HT1080 (cell line): ENCODE results near the gene ZNF670. TPM values are rescaled to one million over a fixed set of nuclear protein-coding genes. Genes with fewer than 3 reads are reported as not detected.
"Not testable (repeated sequence)": the region's sequence is repeated elsewhere in the genome, so short reads cannot be mapped to it uniquely, and the experiment has no call there.

Experiments
- DNase-seq: peaks from one replicate; pipeline ENCODE4 v3.0.0-alpha.2; 2015; ENCODE audit warnings: low read depth
- polyA plus RNA-seq, 2 experiments: library from polyadenylated mRNA; depleted of rRNA; stranded (reverse); fragments of >200 nt; gene quantifications; 2 replicates each; pipeline ENCODE4 v1.2.3, GENCODE V29; 2015
- total RNA-seq: library from RNA; depleted of rRNA; stranded (reverse); fragments of >200 nt; shearing (Covaris generic); gene quantifications from 2 replicates; pipeline ENCODE4 v1.2.3, GENCODE V29; 2014; rRNA removed

ZNF670 gene
- total RNA-seq = 3.3 and 3.6 TPM in 2 replicates
- polyA plus RNA-seq (2015; cell fraction: cytosol; rRNA removed) = 2.2 and 2.4 TPM in 2 replicates
- 2.0 and 2.2 TPM in 2 replicates for polyA plus RNA-seq (2015; cell fraction: nucleus; rRNA removed)

DNA sequence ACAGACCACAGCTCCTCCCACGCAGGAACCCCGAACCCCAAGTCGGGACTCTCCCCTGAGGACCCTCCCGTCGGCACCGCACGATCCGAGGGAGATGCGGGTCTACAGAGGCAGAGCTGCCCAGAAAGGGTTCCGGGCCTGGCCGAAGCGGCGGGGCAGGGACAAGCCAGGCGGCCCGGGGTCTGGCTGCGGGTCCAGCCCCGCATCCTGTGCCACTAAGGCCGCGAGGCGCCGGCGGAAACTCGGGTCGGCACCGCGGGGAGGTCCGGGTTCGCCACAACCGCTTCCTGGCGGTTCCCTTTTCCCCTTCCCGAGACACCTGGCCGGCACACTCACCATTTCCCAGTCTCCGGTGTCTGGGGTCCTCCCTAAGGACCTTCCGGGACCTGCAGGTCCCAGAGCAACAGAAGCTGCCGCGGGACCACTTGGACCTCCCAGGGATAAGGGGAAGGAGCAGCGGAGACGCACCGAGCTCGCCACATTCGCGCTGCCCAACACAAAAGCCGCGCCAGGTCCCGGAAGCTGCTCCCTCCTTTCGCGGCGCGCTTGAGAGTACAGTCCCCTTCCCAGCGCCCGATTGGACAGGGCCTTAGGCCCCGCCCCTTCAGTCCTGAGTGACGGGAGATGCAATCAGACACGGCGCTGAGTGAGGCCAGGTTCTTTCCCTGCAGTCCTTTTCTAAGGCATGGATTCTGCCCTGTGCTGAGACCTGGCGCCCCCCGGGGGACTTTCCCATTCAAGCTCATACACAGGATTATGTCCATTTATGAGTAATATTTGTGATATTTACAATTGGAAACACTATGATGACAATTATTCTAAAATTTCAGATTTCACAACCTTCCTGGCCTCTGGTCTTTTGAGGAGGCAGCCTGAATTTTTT lies at the start of gene ZNF670:
ZNF670 (minus strand) TSS at position 554 of the 883 bp plus-strand sequence; CDS start at position 339, 215 bp downstream.
- peak; percentile 89 for DNase-seq

DNA sequence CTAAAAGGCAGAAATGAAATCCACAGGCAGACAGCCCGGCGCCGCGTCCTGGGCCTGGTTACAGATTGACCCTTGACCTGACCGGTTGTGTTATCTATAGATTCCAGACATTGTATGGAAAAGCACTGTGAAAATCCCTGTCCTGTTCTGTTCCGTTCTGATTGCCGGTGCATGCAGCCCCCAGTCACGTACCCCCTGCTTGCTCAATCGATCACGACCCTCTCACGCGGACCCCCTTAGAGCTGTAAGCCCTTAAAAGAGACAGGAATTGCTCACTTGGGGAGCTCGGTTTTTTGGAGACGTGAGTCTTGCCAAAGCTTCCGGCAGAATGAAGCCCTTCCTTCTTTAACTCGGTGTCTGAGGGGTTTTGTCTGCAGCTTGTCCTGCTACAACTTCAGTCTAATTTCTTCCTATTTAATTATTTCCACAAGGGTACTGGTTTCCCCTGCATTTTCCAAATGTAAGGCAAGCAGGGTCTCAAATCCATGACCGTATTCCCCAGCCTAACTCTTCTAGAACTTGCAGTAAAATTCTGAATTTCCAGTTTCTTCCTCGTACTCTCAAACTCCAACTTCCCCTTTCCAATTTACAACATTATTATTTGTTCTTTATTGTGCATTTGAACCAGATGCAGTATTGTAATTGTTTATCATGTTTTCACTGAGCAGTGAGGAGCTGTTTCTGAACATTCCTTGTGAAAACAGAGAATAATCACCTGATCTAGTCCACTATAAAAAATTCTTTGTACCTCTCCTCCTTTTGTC lies 49.1 kb upstream of the ZNF670 start:
- DNase-seq = not testable (repeated sequence)

DNA sequence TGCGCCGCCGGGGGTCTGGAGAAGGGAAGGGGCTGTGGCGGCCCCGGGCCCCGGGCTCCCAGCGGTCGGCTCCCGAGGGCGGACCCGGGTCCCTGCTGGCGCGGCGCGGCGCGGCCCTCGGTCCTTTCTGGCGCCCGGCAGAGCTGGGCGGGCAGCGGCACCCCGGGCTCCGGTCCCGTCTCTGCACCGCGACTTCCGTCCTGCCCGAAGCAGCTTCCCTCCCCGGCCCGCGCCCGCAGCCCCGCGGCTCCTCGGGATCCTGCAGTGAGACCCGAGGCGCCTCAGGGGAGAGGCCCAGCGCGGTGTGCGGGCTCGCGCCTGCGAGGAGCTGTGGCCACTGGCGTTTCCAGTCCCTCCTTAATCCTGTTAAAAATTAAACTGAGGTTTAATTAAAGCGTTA lies 48.0 kb upstream of the ZNF670 start:
- DNase-seq = not testable (repeated sequence)

DNA sequence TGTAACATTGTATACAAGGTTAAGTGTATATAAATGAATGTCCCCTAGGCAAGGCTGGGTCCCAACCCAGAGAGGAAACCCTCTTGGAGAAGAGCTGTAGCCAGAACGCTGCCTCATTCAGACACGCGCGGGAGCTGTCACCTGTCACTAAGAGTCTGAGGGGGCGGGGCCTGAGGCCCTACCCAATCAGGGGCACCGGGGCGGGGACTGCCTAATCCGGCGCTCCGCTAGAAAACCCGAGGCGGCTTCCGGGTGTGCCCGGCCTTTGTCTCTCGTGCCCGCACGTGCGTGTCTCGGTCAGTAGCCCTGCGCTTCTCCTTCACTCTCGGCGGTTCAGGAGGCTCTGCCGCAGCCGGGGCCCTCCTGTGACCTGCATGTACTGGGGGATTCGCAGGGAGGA lies 47.6 kb upstream of the ZNF670 start:
- DNase-seq = not testable (repeated sequence)

DNA sequence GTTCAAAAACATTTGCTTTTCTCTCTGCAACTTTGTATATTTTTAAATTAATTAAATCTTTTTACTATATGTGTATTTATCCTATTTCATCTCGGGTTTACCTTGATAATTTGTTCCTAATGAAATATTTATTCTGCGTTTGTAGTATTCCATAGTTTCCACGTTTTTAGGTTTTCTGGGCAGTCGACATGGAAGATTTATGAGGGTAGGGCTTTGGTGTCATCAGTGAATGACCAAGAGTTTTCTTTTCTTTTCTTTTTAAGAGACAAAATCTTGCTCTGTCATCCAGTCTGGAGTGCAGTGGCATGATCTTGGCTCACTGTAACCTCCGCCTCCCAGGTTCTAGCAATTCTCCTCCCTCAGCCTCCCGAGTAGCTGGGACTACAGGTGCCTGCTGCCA lies 42.8 kb upstream of the ZNF670 start:
- no peak for DNase-seq

DNA sequence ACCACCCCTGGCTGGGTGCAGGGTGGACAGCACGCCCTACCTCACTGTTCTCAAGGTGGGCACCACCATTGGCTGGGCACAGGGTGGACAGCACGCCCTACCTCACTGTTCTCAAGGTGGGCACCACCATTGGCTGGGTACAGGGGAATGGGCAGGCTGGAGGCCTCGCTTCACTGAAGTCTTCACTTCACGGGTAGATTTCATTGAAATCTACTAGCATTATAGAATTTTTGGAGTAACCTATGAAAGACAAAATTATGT lies 41.7 kb upstream of the ZNF670 start:
- DNase-seq = not testable (repeated sequence)

DNA sequence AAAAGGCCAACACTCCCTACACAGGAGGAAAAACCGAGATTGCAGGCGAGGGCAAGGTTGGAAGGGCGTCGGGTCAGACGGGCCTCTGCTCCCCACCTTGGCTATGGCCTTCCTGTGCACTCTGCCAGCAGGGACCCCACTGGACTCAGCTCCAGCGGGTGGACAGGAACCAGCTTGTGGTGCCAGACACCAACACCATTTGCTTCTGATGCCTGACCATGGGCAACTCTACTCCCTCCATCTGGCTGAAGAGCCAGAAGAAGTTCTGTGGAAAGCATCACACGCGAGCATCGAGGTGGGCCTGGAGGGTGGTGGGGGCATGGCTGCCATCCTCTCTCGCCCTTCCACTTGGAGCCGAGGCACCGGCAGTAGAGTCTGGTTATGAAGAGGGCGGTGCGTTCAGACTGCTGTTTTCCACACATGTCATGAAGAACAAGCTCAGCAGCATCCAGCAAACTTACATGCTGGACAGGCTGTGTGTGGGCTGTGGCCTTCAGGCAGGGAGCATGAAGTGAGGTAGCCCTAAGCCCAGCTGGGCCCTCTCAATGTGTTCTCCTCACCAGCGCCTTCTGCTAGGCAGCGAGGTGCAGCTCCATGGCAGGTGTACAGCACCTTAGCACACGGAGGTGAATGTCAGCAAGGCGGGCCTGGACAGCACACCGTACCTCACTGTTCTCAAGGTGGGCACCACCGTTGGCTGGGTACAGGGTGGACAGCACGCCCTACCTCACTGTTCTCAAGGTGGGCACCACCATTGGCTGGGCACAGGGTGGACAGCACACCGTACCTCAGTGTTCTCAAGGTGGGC lies 41.2 kb upstream of the ZNF670 start:
- DNase-seq = no peak

DNA sequence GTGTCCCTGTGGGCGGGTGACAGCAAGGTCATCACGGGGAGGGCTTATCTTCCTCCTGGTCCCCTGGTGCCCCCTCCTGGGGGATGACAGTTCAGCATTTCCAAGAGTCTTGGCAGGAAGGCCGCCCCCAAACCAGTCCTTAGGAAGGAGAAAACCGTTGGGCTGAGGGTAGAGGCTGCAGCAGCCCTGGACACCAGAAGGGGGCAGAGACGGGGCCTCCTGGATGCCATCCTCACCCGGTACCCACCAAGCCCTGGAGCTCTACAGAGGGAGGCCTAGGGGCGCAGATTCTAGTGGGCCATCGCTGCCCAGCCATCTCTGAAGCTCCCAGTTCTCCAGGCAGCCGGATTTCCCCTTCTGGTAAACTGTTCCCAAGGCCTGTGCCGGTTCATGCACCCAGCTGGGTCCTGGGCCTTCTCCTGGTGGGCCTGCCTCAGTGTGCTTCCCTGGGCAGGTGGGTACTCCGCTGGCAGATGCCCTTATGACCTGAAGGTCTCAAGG lies 40.4 kb upstream of the ZNF670 start:
- peak; percentile 23 for DNase-seq

DNA sequence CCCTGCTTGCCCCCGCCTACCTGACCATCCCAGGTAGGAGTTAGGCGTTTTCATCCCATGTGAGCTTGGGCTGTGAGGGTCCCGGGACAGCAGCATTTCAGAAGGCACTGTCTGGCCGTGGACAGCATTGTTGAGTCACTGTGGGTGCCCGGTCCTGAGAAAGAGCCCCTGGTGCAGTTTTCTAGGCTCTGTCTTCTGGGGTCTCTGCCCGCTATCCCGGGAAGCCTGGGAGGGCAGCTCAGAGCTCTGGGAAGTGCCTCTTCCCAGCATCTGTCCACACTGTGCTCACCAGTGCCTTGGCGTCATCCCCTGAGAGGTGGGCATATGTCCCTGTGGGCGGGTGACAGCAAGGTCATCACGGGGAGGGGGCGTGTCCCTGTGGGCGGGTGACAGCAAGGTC lies 36.9 kb upstream of the ZNF670 start:
- no peak for DNase-seq

DNA sequence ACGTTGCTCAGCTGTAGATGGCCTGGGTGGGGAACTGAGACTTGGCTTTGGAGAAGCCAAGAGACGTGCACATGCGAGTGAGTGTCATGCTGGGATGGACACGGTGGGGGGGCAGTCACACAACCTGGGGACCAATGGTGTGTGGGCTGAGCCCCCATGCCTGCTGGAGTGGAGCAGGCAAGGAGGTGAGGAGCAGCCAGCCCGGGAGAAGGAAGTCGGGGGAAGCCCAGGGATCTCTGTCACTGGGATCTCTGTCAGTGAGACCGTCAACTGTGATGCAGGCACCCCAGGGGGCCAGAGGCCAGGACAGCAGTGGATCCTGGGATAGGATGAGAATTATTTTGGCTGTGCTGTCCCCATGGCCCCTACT lies 36.5 kb upstream of the ZNF670 start:
- DNase-seq = no peak

DNA sequence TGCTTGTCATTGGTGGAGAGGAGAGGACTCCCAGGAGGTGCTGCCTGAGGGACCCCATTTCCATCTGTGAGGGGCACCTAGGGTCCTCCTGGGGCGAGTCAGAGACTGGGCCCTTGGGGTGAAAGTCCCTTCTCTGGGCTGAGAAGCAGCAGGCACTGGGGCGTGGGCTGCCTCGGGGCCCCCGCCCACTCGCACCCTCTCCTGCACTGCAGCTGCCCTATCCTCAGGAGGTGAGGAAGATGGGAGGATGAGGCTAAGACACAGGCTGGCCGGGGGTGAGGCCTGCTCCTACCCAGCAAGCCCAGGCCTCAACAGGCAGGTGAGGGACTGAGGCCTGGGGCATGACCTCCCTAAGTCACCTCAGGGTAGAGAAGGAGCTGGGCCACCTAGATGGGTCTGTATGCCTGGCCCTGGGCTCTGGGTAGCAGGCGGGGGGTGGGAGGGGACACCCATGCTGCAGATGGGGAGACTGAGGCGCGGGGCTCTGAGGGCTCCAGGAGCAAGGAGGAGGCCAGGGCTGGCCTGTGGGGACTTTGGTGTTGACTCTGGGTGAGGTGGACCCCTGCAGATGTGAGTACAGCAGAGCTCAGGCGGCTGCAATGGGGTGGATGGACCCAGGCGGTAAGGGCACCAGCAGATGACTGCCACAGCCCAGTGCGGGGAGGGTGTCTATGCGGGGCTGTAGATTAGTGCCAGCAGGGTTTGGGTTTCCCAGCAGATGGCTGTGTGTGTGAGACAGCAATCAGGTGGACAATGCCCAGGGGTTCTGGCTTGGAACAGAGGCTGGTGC lies 35.9 kb upstream of the ZNF670 start:
- no peak for DNase-seq

DNA sequence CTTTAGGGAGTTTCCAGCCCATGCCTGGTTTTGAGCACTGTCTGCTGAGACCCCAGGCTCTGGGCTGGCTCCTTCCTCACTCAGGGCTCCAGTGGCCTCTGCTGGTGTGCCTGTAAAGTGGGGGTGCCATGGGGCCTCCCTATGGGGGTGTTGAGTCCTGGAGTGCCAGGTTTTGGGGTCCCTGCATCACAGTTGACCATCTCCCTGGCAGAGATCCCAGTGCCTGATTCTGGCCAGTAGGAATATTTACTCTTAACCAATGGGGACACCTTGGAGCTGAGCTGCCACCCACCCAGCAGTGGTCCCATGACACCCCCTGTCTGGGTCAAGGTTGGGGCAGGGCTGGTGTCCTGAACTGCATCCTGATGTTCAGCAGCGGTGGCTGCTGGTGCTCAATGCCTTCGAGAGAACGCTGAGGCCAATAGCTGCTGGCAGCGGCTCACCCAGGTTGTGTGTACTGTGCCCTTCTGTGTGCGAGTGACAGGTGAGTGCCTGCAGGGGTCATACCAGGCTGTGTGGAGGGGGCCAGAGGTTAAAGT lies 35.2 kb upstream of the ZNF670 start:
- no peak for DNase-seq

DNA sequence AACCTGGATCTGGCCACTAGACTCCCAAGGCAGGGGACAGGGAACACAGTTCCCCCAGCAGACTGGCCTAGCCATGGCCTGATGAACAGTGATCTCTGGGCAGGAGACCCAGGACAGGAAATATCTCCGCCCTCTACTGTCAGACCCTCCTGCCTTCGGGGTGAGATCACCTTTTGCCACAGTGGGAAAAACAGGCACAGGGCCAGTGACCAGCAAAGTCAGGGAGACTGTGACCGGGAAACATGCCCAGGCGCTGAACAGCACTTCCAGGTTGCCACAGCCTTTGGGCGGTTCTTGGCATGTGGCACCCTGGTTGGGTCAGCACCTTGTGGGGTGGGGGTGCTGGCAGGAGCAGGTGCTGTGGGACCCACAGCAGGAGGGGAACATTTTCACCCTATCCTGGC lies 34.5 kb upstream of the ZNF670 start:
- DNase-seq = no peak

DNA sequence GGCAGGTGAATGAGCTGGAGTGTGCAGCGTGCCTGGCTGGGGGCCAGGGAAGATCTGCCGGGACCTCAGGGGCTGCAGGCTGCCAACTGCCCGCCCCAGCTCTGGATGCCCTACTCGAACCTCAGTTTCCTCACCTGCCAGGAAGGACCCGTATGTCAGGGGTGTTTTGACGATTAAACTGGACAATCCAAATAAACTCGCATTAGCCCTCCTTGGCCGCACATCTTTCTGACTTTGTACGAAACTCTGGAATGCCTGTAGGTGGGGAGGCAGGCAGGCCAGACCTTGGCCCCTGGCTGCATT lies 33.8 kb upstream of the ZNF670 start:
- no peak for DNase-seq

DNA sequence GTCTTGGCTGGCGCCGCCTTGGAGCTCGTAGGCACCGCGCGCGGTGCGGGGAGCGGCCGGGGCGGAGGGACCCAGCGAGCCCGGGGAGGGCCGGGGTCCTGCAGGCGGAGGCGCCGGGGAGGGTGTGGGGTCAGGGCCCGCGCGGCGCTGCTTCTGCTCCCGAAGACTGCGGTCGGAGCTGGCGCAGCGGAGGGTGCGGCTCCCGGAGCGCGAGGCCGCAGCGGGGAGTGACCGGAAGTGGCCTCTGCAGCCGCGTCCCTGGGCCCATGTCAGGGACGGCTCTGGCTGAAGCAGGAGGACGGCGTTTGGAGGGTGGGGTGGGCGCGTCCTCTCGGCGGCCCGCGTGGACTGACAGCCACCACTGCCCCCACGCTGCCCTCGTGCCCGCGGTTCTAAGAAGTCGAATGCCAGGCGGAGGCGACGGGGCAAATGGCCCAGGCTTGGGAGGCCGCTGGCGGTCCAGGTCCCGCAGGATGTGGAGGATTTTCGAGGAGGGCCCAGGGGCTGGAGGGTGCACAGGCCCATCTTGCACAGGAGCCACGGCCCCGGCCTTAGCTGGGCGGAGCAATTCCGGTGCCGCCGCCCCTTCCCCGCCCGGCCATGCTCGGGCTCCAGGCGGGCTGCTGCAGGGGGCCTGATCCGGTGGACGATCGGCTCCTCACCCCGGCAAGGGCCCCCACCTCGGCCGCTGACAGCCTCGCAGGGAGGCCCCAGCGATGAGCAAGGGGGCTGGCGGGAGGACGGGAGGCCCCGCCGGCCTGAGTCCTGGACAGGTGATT lies 33.3 kb upstream of the ZNF670 start:
- DNase-seq = no peak

DNA sequence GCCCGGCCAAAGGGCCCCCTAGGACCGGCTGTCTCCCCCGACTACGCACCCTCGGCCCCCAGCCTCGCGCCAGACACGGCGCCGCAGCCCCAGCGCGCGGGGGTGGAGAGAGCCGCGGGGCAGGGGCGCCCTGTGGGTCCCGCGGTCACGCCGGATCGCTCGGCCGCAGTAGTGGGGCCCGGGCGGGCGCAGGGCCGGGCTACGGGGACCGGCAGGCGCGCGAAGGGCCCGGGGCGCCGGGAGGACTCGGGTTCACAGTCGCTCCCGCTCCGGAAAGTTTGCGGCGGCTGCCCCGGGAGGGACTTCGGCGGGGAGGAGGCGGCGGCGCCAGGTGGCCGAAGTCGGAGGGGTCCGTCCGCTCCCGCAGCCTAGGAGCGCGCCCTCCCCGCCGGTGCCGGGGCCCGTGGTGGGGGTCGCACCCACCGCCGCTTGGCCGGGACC lies 32.7 kb upstream of the ZNF670 start:
- DNase-seq = no peak

DNA sequence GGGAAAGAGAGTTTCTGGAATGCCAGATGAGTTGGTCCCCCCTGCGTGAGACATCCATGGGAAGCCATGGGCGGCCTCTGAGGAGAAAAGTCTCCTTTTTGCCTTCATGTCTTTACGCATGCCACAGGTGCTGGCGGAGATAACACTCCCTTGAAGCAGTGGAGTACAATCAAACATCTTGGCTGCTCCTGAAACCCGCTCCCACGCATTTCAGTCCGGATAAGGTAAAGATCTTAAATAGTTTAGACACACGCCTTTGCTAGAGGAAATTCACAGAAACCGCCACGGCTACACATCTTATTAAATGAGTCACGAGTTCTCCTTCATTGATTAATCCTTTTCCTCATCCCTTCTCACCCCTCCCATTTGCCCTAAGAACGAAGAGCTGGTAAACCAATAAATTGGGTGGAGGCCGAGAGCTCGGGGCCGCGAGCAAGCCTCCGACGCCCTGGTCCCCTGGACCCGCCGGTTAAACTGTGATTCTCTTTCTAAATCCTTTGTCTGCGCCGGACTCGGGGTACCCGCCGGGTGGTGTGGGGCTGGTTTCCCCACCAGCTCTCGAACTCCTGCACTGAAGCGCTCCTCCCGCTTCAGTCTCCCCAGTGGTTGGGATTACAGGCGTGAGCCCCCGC lies 32.1 kb upstream of the ZNF670 start:
- no peak for DNase-seq

DNA sequence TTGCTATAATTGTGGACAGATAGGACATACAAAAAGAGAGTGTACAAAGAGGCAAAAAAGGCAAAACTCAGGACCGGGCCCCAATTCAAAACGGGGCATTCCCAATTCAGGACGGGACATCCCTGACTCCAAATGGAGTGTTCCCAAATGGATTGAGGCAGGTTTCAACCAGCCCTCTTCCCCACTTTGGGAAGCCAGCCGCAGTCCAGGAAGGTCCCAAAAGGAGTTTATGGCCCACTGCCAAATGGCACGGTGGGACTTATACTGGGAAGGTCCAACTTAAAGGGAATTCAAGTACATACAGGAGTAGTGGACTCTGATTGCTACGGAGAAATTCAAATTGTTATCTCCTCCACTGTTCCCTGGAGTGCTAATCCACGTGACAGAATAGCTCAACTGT lies 29.1 kb upstream of the ZNF670 start:
- DNase-seq = no peak

DNA sequence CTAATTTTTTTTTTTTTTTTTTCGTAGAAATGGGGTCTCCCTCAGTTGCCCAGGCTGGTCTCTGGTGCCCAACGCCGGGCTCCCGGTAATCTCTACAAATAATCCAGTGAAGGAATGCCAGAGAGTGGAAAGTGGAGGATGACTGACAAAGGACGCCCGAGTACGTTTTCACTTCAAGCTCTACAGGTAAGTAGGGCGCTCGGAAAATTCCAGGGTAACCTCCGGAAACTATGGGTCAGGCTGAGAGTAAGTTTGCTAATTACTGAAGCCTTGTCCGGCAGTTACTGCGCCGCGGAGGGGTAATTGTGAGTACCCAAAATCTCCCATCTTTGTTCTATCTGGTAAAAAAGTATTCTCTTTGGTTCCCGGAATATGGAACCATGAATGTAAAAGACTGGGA lies 27.4 kb upstream of the ZNF670 start:
- no peak for DNase-seq
